Hematopoietic multipotent progenitor cell treated with erythropoietin and hydrocortisone succinate and interleukin-3 and kit ligand, for 4 days (in vitro differentiated cells): ENCODE results near the gene ATP6V0A4.
"Not testable (repeated sequence)": the region's sequence is repeated elsewhere in the genome, so short reads cannot be mapped to it uniquely, and the experiment has no call there.

Experiments used
- DNase-seq: peaks from one replicate; pipeline ENCODE4 v3.0.0-alpha.2; 2015

Gene ATP6V0A4

DNA sequence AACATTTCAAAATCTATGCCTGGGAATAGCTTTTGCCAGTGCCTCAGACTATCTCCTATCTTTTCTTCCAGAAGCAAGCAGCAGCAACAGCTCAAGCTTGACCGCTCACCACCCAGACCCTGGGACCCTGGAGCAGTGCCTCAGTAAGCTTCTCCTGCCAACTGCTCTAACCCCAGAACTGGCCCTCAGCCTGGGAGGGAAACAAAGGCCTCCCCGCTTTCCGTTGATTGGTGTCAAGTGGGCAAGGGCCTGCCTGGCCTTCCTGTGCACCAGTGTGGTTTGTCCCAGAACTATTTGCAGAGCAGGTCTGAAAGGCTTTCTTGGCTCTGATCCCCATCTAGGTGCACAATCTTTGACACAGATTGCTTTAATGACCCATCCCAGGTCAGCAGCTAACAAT lies 3.3 kb upstream of the ATP6V0A4 start:
- no peak for DNase-seq

DNA sequence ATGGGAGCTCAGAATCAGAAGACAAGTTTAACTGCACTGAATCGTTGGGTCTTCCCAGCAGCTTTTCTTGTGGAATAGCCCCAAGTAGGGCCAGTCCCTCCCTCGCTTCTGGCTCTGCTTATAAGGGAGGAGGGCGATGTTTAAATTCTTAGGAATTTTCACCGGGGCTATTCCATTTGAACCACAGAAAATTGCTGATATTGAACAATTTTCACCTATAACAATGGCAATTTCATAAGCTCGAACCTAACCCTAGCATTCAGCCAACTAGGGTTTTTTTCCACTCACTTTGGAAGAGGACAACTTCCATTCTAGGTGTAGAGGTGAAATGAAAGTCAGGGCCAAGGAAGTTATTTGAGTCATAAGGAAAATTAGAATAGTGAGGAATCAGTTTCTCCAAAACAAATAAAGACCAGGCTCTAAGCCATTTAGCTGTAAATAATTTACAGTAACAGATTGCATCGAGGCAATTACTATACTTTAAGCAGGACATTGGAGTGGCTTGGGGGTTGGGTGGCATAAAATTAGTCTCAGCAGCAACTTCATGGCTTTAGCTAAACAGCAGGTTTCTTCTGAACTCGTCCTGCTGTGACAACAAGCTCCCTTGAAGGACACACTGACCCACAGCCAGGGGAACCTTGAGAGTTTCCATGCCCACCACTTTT lies 1.5 kb upstream of the ATP6V0A4 start:
- no peak for DNase-seq

DNA sequence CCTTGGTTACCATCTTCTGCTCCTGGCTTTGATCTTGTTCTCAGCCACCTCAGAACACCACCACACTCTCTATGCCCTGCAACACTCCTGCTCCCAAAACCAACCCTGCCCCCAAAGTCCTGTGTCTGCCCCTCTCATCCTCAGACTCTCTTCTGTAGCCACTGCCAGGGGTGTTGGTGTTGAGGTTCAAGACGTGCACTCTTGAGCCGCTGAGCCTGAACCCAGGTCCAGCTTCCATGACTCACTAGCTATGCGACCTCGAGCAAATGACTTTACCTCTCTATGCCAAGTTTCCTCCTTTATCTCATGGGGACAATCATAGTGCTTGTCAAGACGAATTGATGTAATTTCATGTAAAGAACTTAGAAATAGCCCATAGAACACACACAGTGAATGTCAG lies 840 bp upstream of the ATP6V0A4 start:
- no peak for DNase-seq

DNA sequence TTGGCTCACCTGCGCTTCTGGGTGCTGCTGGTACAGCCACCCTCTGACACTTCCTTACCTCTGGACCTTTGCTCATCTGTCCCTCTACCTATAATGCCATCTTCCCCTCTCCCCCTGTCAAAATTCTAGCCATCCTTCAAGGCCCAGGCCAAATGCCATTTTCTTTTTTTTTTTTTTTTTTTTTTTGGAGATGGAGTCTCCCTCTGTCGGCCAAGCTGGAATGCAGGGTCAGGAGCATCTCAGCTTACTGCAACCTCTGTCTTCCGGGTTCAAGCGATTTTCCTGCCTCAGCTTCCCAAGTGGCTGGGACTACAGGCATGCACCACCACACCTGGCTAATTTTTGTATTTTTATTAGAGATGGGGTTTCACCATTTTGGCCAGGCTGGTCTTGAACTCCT lies 950 bp downstream of the ATP6V0A4 start:
- DNase-seq: not testable (repeated sequence)

DNA sequence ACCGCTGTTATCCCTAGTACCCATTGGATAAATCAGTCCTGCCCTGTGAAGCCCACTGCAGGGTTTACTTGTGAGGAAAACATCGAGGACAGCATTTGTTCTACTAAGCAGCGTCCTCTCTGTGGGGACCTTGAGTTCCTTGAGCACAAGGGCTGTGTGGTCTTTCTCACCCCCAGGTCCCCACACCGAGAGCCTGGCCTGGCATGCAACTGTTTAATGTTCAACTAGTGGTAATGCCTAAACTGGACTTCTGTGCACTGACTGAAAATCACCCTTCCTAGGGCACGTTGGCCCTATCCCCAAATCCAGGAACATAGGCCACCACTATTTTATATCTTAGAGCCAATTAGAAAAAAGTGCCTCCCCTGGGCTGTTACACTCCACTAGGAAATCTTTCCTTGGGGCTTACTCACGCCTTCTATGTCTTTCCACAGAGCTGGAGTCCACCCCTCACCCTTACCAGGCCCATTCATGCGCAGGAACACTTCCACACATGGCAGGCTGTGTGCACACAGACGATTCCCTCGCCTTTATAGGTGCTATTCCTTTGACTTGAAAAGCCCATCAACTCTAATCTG lies 1.9 kb downstream of the ATP6V0A4 start:
- no peak for DNase-seq

DNA sequence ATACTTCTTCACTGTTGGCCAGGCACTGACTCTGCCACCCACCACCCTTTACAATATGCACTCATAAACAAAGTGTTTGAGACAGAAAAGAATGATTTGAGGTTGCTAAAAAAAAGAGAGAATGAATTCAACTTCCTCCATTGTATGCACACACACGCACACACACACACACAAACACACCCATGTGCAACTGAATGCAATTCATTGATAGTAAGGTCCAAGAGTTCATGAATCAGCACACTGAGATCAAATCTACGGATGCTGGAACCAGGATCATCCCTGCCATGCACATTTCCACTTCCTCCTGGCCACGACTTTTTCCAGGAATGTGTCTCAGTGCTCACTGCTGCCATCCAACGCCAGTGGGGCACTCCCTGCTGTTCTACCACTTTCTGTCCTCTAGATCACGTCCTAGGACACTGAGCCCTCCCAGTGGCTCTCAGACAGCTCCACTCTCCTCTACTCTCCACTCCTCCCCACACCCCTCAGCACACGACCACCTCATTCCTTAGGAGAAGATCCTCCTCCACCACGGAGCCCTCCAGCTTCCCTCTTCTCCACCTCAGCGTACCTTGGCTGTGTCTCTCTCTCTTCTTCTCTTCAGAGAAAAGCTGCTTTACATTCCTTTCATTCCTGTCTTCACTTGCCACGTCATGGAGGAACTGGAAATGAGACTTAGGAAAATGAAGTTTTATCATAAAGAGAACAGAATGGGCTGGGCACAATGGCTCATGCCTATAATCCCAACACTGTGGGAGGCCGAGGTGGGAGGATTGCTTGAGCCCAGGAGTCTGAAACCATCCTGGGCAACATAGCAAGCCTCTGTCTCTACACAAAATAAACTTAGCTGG lies 12.2 kb downstream of the ATP6V0A4 start:
- DNase-seq: no peak

DNA sequence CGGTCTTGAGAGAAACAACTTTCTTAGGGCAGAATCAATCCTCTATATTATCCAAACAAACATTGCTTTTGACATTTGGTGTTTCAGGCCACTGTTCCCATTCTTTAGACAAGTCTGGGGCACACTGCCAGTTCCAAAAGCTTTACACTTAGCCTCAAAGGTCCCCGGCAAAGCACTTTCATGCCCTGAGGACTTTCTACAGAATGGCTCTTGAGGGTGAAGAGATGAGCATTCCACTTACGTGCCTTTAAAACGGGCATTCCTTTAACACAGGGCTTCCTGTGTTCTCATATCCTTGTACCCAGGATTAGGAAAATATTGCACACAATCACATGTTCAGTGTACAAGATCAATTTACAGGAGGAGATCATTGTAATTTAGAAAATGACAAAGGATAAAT lies 13.3 kb downstream of the ATP6V0A4 start:
- DNase-seq: no peak

DNA sequence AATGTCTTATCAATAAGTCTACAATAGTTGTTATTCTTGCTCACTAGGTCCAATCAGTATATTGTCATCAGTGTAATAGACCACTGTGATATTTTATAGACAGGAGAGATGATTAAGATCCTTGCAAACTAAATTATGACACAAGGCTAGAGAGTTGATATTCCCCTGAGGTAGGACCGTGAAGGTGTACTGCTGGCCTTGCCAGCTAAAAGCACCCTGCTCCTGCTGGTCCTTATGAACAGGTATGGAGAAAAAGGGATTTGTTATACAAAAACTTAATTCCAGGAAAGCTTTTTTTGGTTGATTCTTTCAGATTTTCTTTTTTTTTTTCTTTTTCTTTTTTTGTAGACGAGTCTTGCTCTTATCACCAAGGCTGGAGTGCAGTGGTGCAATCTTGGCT lies 17.0 kb downstream of the ATP6V0A4 start:
- DNase-seq: no peak

DNA sequence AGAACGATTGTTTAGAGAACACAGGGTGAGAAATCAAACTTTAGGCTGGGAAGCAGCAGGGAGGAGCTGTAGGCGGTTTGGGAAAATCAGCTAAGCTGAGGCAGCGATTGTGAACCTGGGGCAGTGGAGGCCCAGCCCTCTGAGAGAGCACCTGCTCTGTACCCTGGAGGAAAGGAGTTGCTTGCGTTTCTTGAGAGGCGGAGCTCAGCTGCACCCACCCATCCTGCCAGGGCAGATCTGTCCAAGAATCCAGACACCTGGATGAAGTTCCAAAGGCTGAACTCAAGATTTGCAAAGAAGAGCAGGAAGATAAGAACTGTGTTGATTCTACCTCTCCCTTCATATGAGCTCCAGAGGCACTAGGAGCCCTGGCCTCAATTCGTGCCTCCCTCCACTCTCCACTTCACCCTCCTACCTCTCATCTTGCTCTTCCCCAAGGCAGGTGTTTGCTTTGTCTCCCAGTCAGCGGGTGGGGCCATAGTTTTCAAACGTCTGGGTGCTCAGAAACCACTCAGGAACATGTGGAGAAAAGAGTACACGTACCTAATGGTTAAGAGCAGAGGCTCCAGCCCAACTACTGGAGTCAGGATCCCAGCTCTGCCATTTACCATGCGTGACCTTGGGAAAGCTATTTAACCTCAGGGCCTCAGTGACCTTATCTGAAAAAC lies 21.7 kb downstream of the ATP6V0A4 start:
- DNase-seq: no peak

DNA sequence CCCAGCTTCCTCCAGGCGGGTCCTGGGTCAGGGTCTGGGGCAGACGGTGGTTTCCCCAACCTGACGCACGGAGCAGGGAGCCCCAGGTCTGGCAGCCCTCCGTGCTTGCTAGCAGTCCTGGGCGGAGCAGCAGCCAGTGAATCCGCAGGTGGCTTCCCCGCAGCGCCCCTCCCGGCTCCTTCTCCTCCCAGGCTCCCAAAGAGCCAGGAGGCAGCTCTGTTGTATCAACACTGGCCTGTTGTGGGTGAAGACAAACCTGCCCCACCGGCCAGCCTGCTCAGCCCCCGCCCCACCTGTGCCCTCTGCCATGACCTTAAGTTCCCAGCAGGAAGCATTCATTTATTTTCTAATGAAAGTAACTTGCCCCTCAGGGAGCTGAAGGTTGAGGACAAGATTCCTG lies 24.2 kb downstream of the ATP6V0A4 start:
- DNase-seq: no peak

DNA sequence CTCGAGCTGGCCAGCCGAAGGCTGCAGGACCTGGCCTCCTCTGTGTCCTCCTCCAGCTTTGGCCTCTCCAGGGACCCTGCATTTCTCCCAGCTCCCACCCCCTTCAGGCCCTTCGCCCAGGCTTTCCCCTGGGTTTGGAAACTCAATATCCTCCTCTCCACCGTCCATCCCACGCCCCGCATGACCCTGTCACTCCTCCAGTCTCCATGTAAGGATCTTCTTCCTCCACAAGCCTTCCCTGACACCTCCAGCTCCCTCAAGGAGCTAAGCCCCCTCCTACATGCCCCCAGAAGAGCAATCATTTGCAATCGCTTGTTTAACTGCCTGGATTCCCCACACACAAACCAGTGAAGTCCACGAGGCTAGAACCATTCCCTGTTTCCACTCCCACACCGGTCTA lies 24.8 kb downstream of the ATP6V0A4 start:
- DNase-seq: no peak

DNA sequence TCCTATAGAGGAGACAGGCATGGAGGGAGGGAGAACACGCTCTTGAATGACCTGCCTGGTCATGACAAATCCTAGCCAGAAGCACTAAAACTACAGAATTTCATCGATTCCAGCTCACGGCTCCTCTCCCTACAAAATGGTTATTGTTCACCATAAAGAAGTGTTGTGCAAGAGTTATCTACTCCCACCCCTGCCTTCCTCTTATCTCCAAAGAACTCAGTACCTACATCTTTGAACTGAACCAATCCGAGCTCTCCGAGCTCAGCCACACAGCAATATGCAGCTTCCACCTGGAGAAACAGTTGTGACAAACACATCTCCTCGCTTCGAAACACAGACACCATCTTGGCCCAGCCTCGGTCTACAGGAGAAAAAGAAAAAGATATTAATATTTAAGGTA lies 27.1 kb downstream of the ATP6V0A4 start:
- no peak for DNase-seq

DNA sequence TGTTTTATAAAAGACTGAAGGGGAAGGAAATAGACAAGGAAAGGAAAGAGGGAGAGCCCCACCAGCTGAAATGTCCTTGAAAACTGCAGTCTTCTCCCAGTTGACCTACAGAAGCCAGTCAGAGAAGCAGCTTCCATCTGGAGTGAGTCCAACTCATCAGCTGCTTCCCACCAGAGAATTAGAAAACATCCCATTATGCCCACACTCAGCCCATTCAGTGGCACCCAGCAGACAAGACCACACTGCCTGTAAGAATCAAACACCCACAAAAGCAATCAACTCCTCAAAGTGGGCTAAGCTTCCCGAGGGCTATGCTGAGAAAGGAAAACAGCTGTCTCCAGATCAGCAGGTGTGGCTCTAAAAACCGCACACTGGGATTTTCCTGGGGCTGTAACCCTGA lies 29.8 kb downstream of the ATP6V0A4 start:
- no peak for DNase-seq

DNA sequence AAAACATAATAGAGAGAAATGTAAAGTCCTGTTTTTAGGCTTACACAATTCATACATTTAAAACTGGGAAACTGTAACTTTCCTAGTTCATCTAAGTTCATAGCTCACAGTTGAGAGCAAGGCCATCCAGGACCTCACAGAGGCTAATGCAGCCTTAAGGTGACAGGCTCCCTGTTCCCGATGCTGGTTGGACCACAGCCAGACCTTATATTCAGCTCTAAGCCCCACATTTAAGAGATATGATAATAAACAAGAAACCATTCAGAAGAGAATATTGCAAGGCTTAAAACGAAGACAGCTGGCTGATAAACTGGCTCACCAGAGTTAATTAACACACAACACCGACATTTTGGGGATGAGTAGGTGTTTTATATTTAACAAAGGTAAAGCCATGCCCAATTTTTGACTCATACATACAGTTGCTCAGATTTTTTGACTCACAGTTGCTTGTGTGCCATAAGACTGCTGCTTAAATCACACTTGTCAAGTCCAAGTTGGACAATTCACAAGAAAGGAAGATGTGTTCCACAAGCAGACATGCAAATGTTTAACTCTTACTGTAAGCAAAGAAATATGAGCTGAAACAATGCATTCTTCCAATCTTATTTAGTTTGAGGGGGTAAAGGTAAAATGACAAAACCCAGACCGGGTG lies 41.3 kb downstream of the ATP6V0A4 start:
- DNase-seq: no peak

DNA sequence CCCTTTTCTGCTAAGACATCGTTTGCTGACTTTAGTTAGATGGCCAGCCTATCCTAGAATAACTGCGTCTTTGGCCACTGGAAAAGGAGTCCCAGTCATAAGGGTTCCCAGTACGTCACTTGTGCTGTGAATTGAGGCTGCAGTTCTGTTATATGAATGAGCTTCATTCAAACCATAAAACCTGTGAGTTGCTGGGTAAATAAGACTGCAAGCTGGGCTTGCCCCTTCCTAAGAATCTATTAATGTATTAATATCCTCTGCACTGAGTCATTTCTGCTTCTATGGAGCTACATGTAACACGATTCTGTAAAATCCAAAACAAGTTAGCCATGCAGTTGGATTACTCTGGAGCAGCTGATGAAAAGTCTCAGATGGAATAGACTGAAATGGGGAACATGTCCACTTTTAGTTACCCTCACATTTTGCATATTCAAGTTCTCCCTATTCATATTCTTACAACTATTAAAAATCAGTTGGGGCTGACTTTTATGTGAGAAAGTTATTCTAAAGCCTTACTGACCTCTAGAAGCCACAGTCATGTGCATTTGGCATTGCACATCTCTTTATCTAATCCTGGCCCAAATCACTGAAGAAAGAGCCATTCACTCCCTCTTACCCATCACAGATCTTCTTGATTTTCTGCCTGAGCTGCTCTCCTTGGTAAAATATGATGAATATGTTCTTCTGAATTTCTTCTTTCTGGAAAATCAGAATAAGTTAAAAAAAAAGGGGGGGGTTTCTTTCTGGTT lies 42.0 kb downstream of the ATP6V0A4 start:
- DNase-seq: no peak

DNA sequence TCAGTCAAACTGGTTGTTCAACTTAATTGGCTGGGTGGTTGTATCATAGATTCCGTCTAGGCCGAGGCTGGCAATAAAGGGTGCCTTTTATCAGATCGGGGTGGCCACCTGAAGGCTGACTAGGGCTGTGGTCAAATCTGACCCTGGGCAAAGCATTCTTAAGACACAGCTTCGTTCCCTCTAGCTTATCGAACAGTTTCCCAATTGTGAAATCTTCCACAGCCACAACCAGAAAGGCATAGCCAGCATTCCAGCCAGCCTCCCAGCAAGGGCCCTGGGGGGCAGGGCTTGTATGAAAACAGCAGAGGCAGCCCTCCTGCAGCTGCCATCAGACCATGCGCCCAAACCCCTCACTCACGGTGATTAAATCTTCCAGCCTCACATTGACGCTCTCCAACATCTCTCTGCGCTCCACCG lies 42.7 kb downstream of the ATP6V0A4 start:
- peak; percentile 20 for DNase-seq

DNA sequence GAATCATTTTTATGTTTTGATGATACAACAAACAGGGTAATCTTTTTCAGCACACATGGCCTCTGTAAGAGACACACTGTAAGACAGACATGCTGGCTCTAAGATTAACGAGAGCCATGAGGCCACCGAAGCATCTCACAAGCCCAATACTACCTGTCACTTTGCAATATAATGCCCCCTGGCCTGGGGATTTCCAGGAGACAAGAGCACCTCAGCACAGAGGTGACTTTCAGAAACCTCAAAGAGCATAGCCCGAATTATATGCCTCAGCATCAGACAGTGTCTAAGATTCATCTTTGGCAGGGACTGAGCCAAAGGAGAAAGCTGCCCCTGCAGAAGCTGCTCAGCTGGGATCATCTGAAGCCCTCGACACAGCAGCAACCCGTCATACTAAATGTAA lies 44.4 kb downstream of the ATP6V0A4 start:
- DNase-seq: no peak

DNA sequence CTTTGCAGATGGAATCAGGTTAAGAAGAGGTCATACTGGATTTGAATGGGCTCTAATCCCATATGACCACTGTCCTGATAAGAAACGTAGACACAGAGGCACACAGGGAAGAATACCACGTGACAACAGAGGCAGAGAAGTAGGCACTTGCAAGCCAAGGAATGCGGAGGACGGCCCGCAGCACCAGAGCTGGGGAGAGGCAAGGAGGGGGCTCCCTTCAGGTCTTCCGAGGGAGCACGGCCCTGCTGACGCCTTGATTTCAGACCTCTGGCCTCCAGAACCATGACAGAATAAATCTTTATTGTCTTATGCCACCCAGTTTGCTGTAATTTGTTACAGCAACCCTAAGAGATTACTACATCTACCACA lies 44.9 kb downstream of the ATP6V0A4 start:
- DNase-seq: no peak

DNA sequence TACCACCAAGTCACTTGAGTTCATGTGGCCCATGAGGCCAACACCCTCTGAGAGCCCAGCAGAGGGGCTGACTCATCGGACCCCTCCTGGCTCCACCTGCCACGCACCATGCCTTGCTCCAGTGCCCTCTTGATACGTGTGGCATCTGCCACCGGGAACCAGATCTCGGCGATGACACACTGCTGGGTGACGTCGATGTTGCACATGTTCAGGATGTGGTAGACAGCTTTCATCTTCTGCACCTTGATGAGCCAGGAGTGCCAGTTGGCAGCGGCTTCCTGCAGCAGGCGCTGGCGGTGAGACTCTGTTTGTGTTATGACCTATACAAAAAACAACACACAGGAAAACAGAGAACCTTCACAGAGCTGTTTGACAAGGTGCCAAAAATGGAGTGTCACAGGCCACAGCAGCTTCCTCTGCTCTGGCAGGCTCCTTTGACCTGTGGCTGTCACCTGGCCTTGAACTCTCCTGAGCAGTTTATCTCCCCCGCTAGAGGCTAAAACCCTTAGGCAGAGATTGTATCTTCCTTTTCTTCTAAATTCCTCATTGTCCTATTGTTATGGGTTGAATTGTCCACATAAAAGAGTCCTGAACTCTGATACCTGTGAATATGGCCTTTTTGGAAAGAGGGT lies 45.4 kb downstream of the ATP6V0A4 start:
- DNase-seq: peak; percentile 68

DNA sequence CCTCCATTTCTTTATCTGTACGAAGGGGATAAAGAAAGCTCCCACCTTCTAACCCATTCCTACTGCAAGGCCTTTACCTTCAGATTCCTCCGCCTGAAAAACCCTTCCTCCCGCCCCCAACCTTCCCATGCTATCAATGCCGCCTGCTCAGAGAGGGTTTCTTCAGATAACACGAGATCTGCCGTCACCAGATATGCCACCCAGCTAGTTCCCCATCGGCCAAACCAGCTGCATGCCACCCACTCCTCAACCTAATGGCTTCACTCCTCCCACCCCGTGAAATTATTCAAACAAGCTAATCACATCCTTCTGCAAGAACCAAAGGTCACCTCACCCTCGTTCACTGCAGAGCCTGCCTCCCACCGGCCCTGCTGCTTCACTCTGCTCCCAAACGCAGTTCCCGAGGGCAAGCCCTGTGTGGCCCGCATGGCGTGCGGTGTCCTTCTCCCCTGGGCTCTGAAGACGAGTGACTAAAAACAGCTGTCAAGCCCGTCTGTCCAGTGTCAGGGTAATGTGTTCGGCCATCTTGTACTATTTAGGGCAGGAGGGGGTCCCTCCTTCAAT lies 47.0 kb downstream of the ATP6V0A4 start:
- peak; percentile 53 for DNase-seq

DNA sequence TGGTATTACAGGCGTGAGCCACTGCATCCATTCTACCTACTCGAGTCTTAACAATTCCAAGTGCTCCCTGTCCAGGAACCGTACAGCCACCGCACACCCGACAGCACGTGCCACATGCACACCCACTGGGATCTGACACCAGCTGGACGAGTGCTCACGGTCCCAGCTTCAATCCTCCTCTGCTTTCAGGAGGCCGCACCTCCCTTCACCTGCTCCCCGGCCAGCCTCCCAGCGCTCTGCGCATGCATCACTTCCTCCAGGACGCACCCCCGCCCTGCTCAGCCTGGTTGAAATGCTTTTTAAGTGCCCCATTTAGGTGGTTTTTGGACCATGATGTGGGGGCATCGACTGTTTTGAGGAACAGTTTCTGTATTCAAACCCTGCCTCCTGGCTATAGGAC lies 47.5 kb downstream of the ATP6V0A4 start:
- DNase-seq: no peak

DNA sequence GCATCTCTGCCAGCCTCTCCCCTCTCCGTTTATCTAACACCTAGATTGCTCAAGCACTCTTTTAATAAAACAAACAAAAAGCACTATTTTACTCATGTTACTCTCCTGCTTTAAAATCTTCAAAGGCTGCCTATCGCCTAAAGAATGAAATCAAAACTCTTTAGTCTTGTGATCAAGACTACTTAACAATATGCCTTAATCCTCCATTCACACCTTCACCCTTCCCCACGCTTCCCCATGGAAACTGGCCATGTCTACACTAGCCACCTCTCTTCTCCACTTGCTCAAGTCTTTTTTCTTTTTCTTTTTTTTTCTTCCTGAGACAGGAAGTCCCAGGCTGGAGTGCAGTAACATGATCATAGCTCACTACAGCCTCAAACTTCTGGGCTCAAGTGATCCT lies 48.0 kb downstream of the ATP6V0A4 start:
- no peak for DNase-seq
